B cell (primary cell): Measurements from ENCODE around the gene THSD4. TPM values are rescaled to one million over a fixed set of nuclear protein-coding genes. Genes with fewer than 3 reads are reported as not detected.

Source experiments
- ATAC-seq: fragments of 200-7000 bp; cut with Tn5 transposase; one replicate; pipeline ENCODE4 v1.10.0; 2021; ENCODE audit warnings: low read depth, mild to moderate bottlenecking, moderate number of reproducible peaks, moderate library complexity
- CTCF ChIA-PET: fragments of 350-600 bp; sonication (Branson Sonifier 250); formaldehyde crosslinking; loops from one replicate; lab custom pipeline; 2021; ENCODE audit warnings: antibody characterized with exemption, inconsistent platforms; lab: Charles Lee
- POLR2A ChIA-PET: fragments of 350-600 bp; sonication (Branson Sonifier 250); formaldehyde crosslinking; loops from one replicate; lab custom pipeline; 2021; ENCODE audit warnings: antibody characterized with exemption; lab: Charles Lee
- DNase-seq: peaks from one replicate; pipeline ENCODE4 v3.0.0; 2013
- H2AFZ ChIP-seq: 2 replicates; pipeline ENCODE4 v1.6.1; 2012; ENCODE audit warnings: mild to moderate bottlenecking, low read depth, low read length; ENCODE audit not compliant: insufficient read depth, poor library complexity, severe bottlenecking
- H3K27ac ChIP-seq, 2 donors: 1 replicate in 1 of 2; 2 replicates in 1 of 2; pipeline ENCODE4 v1.5.1; 2012 to 2013; ENCODE audit warnings: low read length in 2 of 2, mild to moderate bottlenecking in 2 of 2, moderate library complexity in 1 of 2
- H3K27me3 ChIP-seq, 4 experiments: fragments of 200-600 bp in 1 of 4; sonication (generic) in 1 of 4; replicated peaks in 1 of 4; 1 replicate in 2 of 4; 2 replicates in 2 of 4; pipeline versions ENCODE4 v1.6.1 to v1.7.0; 2013 to 2016; ENCODE audit warnings: low read length in 3 of 4, mild to moderate bottlenecking in 2 of 4, mixed read lengths in 1 of 4, moderate library complexity in 1 of 4; ENCODE audit not compliant: insufficient read depth in 4 of 4, control insufficient read depth in 3 of 4; ENCODE audit errors: control extremely low read depth in 1 of 4
- H3K36me3 ChIP-seq, 2 experiments: replicated peaks in 1 of 2; 1 replicate in 1 of 2; 2 replicates in 1 of 2; pipeline versions ENCODE4 v1.6.1 to v1.7.1; 2013; ENCODE audit warnings: low read length in 1 of 2; ENCODE audit not compliant: insufficient read depth in 2 of 2, control insufficient read depth in 1 of 2; ENCODE audit errors: control extremely low read depth in 1 of 2, extremely low read depth in 1 of 2
- H3K4me1 ChIP-seq, 2 donors: fragments of 200-600 bp in 1 of 2; sonication (generic) in 1 of 2; 1 replicate in 1 of 2; 2 replicates in 1 of 2; pipeline versions ENCODE4 v1.5.1 to v1.6.1; 2013 to 2017; ENCODE audit warnings: low read length in 2 of 2; ENCODE audit not compliant: control insufficient read depth in 2 of 2, insufficient read depth in 2 of 2
- H3K4me2 ChIP-seq: replicated peaks from 2 replicates; pipeline ENCODE3; 2012; ENCODE audit warnings: mild to moderate bottlenecking, low read depth, low read length; ENCODE audit not compliant: poor library complexity, severe bottlenecking
- H3K4me3 ChIP-seq, 5 experiments: fragments of 200-600 bp in 1 of 5; sonication (generic) in 1 of 5; 1 replicate in 3 of 5; 2 replicates in 2 of 5; pipeline versions ENCODE4 v1.5.1 to v1.7.0; 2011 to 2016; ENCODE audit warnings: low read length in 4 of 5, mild to moderate bottlenecking in 4 of 5, low read depth in 2 of 5, control low read depth in 1 of 5, moderate library complexity in 1 of 5; ENCODE audit not compliant: insufficient read depth in 1 of 5; ENCODE audit errors: control extremely low read depth in 1 of 5, extremely low read depth in 1 of 5
- H3K79me2 ChIP-seq: fragments of 200-600 bp; sonication (generic); one replicate; pipeline ENCODE4 v1.6.0; 2016; ENCODE audit warnings: low read length; ENCODE audit not compliant: control insufficient read depth, insufficient read depth
- H3K9ac ChIP-seq: fragments of 200-600 bp; sonication (generic); 2 replicates; pipeline ENCODE4 v1.6.1; 2017; ENCODE audit warnings: mild to moderate bottlenecking, low read length, moderate library complexity
- H3K9me3 ChIP-seq, 3 donors: one replicate each; pipeline versions ENCODE4 v1.6.1 to v1.7.1; 2013; ENCODE audit warnings: low read length in 2 of 3; ENCODE audit not compliant: control insufficient read depth in 2 of 3, insufficient read depth in 1 of 3; ENCODE audit errors: control extremely low read depth in 1 of 3
- H4K20me1 ChIP-seq: 2 replicates; pipeline ENCODE4 v1.6.0; 2012; ENCODE audit warnings: mild to moderate bottlenecking, low read length; ENCODE audit not compliant: insufficient read depth, control insufficient read depth, poor library complexity, severe bottlenecking
- H3K27ac Mint-ChIP-seq: one replicate; pipeline ENCODE4 v1.8.0; 2021; ENCODE audit warnings: mixed read lengths
- H3K27me3 Mint-ChIP-seq: one replicate; pipeline ENCODE4 v1.8.0; 2021; ENCODE audit warnings: mixed read lengths
- H3K4me1 Mint-ChIP-seq: one replicate; pipeline ENCODE4 v1.8.0; 2021; ENCODE audit warnings: mixed read lengths
- H3K4me3 Mint-ChIP-seq: one replicate; pipeline ENCODE4 v1.8.0; 2021; ENCODE audit warnings: mixed read lengths
- H3K9me3 Mint-ChIP-seq: one replicate; pipeline ENCODE4 v1.8.0; 2022; ENCODE audit warnings: mixed read lengths; ENCODE audit not compliant: insufficient read depth
- CTCF ChIP-seq: fragments of 200-600 bp; IDR thresholded peaks from one replicate; pipeline ENCODE4 v1.8.0; 2022; ENCODE audit warnings: antibody characterized with exemption, mild to moderate bottlenecking
- EZH2 ChIP-seq: IDR thresholded peaks from 2 replicates; pipeline ENCODE4 v1.6.1; 2012; ENCODE audit warnings: borderline replicate concordance, low read depth, mild to moderate bottlenecking, moderate library complexity, low read length; ENCODE audit not compliant: insufficient read depth, poor library complexity, severe bottlenecking
- WGBS: methylation state at CpG from one replicate; pipeline ENCODE4 v1.1.5; 2013; ENCODE audit warnings: missing lambda C conversion rate; ENCODE audit not compliant: insufficient coverage; 5-methylcytosine and 5-hydroxymethylcytosine counted together
- intact Hi-C: fragments of 100-400 bp; cut with micrococcal nuclease; formaldehyde crosslinking; loops from one replicate; pipeline ENCODE4 v1.10.0; 2022
- polyA plus RNA-seq: library from polyadenylated mRNA; depleted of rRNA; stranded (reverse); fragments of >200 nt; gene quantifications from 2 replicates; pipeline ENCODE4 v1.2.3, GENCODE V29; 2012
- total RNA-seq, 2 donors: library from RNA; stranded (reverse); fragments of 120-200 nt in 1 of 2; gene quantifications; 1 replicate in 1 of 2; 2 replicates in 1 of 2; pipeline versions ENCODE4 v1.2.3 to v1.2.4, GENCODE V29; 2013 to 2022

THSD4 gene
- total and polyA plus RNA-seq, 2 donors (not counting 1 experiment from before 2014, with no cell fraction given), result not detected

DNA sequence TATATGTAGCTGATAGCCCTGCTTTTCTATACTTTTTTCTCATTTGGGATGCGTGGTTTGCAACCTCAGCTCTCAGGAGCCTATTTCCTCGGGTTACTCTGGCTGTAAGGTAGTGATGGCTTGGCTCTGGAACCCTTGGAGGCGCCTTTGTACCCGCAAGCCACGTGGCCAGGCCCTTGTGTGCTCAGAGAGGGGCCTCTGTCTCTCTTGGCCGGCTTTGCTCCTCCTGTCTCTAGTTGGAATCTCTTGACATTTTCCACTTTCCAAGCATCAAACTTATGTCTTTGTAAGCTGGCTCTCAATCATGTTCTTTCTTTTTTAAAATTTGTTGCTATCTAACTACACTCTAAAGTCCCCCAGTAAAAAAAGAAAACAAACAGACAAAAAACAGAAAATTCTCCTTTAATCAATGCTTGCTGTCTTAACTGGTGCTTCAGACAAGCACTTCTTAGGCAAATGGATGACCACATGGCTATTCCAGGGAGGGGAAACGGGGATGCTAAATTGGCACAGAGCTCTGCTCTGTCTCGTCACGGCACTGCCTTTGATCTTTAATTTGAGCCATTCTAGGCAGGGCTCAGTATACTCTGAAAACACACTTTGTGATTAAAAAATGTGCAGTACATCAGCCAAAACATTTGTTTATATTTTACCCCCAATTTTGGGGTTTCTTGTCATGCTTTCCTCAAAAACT is 514.7 kb downstream of the THSD4 start:
- H3K27me3 ChIP-seq, result peaks cover 0 to 6% (median 1%) of the 10 kb centered on the region in 4 experiments
- no peak overlapping the region for H3K27ac Mint-ChIP-seq
- ChIA-PET POLR2A (no interaction called here), CTCF (no interaction called here)
- H3K4me3 ChIP-seq, result no peak overlapping the region
- H2AFZ ChIP-seq, result no peak overlapping the region
- no peaks in the 10 kb centered on the region for H4K20me1 ChIP-seq
- no peak overlapping the region for H3K27ac ChIP-seq
- intact Hi-C loops, result no loop called here
- DNase-seq, result no peak
- TF ChIP-seq CTCF (no peak), EZH2 (no peak)
- H3K79me2 ChIP-seq, result no peaks in the 10 kb centered on the region
- no peaks in the 10 kb centered on the region for H3K4me1 Mint-ChIP-seq
- no peak for ATAC-seq
- H3K36me3 ChIP-seq, result no peaks in the 10 kb centered on the region
- no peak overlapping the region for H3K4me3 Mint-ChIP-seq
- no peaks in the 10 kb centered on the region for H3K9me3 ChIP-seq
- H3K4me1 ChIP-seq, result no peaks in the 10 kb centered on the region
- H3K4me2 ChIP-seq, result no peak overlapping the region
- 56% methylated on average over 6 of the region's 9 CpGs for WGBS
- peaks cover 28% of the 10 kb centered on the region for H3K27me3 Mint-ChIP-seq
- H3K9me3 Mint-ChIP-seq, result no peaks in the 10 kb centered on the region
- H3K9ac ChIP-seq, result no peak overlapping the region

DNA sequence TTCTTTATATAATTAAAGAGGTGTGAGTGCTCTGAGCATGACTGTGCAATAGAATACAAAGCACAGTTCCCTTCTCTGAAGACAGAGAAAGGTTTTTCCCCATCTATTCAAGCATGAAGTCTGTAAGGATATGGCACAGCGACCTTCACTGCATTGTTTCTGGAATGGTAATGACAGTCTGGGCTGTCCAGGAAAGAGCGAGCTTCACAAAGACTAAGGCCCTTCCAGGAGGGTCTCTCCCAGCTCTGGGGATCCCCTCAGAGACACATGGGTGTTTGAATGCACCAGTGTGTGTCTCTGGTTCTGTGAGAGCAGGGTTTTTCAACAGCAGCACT is 515.2 kb downstream of the THSD4 start:
- H3K27ac Mint-ChIP-seq, result no peak overlapping the region
- Histone ChIP-seq H2AFZ (no peak overlapping the region), H4K20me1 (no peaks in the 10 kb centered on the region), H3K4me2 (no peak overlapping the region), H3K79me2 (no peaks in the 10 kb centered on the region), H3K4me3 (no peak overlapping the region), H3K9me3 (no peaks in the 10 kb centered on the region), H3K27me3 (peaks cover 0 to 7% (median 1%) of the 10 kb centered on the region in 4 experiments), H3K9ac (no peak overlapping the region), H3K36me3 (no peaks in the 10 kb centered on the region), H3K4me1 (no peaks in the 10 kb centered on the region), H3K27ac (no peak overlapping the region)
- DNase-seq (no peak), ATAC-seq (no peak)
- intact Hi-C loops, result no loop called here
- TF ChIP-seq CTCF (no peak), EZH2 (no peak)
- WGBS, result no CpG with 5 or more reads among the region's 2 CpGs
- CTCF ChIA-PET, result no interaction called here
- no peaks in the 10 kb centered on the region for H3K9me3 Mint-ChIP-seq
- H3K27me3 Mint-ChIP-seq, result peaks cover 28% of the 10 kb centered on the region
- H3K4me1 Mint-ChIP-seq, result no peaks in the 10 kb centered on the region
- H3K4me3 Mint-ChIP-seq, result no peak overlapping the region
- POLR2A ChIA-PET, result no interaction called here
